Cerebellar cortex (tissue), 1 donor: ENCODE data around the gene CA9.

ENCODE experiments used
- DNase-seq: peaks from one replicate; pipeline ENCODE4 v3.0.0-alpha.2; 2015; ENCODE audit warnings: low spot score

CA9 gene

GRCh38 chr9:35717132-35717870 is 43.6 kb downstream of the CA9 start:
- DNase-seq = no peak

GRCh38 chr9:35718721-35719511 is 45.2 kb downstream of the CA9 start:
- DNase-seq = no peak

- DNase-seq = no peak
Observed at GRCh38 chr9:35719546-35719945, 45.8 kb downstream of the CA9 start.

GRCh38 chr9:35723426-35723825 is 49.7 kb downstream of the CA9 start:
- no peak for DNase-seq

- no peak for DNase-seq
Observed at GRCh38 chr9:35723908-35724307, 50.2 kb downstream of the CA9 start.

- no peak for DNase-seq
Observed at GRCh38 chr9:35725362-35725761, 51.6 kb downstream of the CA9 start.

GRCh38 chr9:35726931-35727330 is 53.2 kb downstream of the CA9 start:
- peak; percentile 58 for DNase-seq

GRCh38 chr9:35727676-35728040 is 53.9 kb downstream of the CA9 start:
- DNase-seq = no peak

GRCh38 chr9:35728041-35728971 is 54.6 kb downstream of the CA9 start:
- no peak for DNase-seq

GRCh38 chr9:35729101-35729500 is 55.4 kb downstream of the CA9 start:
- DNase-seq = no peak

- peak; percentile 68 for DNase-seq
Observed at GRCh38 chr9:35729700-35730485, 56.2 kb downstream of the CA9 start.

GRCh38 chr9:35730486-35730854 is 56.7 kb downstream of the CA9 start:
- no peak for DNase-seq
